Fibroblast of skin of scalp (primary cell): ENCODE measurements around the gene THSD4.

Experiments
- DNase-seq: peaks from one replicate; pipeline ENCODE4 v3.0.0-alpha.2; 2013

The THSD4 gene

DNA sequence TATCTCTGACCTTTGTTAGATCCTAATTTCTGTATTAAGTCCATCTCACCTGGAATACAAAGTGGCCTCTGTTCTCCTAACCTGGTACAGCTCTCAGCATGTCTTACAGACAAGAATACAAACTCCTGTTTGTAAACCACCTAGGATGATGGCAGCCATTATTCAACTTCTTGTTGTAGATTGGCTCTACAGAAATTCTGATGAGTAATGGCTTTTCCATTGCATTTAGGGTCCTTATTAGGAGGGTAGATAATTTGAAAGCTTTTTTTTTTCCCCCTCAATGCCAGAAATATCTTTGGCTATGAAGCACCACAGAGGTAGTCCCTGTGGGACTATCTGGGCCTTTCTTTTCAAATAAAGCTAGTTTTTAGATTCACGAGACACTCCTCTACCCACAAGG is 704.9 kb downstream of the THSD4 start:
- no peak for DNase-seq

DNA sequence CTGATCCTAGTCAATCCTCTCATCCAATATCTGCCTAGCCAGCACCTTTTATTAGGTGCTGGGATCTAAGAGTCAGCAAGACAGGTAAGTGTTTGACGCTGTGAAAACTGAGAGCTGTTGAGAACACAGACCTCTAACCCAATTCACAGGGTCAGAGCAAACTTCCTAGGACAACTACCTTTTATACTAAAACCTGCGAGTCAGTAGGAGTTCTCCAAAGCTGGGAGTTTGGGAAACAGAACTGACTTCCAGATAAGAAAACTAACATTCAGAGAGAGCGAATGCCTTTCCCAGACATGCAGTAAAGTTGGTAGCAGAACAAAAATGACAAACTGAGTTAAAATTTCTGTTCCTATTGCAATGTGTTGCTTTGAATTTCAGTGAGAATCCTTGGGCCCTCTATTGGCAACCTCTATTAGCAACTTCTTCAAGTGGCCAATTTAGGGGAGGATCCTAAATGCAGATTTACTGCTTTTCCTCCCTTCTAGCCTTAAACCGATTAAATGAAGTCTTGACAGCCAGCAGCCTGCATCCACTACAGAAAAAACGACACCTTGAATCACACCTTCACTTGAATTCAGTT is 706.4 kb downstream of the THSD4 start:
- DNase-seq, result no peak

DNA sequence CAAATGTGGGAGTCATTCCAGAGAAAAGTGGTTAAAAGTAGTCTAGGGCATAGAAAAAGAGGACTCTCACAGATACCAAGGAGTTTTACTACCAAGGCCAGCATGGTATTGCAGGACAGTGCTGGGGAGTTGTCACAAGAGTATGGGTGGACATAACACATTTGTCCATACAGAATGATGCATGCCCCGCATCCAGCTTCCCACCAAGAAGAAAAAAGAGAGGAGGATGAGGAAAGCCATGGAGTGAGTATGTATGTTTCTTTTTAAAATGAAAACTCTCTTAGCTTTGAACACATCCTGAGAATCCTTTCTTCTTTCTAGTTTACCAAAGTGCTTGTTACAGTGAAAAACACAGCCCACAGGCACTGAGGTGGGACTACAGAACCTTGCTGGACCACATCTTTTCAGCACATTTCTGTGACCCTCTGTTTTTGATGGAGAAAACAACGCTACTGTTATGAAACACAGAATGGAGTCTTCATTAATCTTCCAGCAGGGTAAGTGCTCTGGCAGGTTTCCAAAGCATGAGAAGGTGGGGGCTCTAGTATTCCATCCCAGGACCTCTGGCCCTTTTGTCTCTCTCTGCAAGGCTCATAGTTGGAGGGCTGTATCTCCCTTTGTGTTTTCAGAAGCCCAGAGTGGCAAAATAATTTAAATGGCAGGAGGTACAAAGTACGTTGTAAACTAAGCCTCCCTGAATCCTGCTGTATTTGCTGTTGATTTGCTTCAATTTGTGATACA is 707.8 kb downstream of the THSD4 start:
- DNase-seq, result no peak

DNA sequence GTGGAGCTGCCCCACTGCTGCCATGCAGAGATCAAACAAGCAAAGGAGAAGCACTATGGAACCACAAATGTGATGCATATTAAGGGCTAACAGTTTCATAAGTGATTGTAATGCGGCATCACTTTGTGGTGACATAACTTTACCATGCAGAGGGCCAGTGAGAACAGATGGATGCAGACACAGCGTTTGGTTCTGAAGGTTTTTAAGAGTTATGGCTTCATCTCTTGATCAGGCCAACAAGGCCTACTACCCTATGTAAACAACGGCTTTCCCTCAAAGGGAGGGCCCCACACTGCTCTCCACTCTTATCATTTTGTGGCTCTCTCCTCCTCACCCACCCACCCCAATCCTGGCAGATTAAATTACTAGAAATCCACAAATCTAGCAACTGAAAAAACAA is 708.5 kb downstream of the THSD4 start:
- DNase-seq, result no peak

DNA sequence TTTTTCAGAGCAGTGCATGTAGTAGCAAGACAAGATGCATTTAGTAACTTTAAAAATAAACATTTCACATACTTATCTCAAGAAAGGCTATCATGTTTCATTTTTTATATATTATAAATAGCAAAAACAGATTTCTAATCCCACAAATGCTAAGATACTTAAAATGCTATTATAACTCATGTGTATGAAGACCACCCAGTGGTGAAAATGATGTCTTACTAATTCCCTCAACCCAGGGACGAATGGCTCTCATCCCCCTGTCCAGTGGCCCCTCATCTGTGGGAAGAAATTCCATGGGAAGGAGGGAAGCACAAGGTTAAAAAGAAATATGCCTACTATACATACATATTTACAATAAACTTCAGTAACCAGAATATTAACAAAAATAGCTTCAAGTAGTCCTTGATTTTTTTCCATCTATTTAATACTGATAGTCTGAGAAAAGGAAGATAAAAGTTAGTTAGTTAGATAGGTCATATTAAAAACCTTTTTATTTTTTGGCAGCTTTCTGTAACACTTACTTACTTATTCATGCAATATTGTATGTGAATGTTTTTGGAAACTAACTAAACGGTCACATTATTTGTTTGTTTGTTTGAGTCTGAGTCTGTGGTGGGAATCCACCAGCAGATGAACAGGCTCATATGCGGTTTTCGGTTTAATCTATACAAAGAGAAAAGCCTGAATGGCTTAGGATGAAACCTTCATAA is 709.9 kb downstream of the THSD4 start:
- no peak for DNase-seq

DNA sequence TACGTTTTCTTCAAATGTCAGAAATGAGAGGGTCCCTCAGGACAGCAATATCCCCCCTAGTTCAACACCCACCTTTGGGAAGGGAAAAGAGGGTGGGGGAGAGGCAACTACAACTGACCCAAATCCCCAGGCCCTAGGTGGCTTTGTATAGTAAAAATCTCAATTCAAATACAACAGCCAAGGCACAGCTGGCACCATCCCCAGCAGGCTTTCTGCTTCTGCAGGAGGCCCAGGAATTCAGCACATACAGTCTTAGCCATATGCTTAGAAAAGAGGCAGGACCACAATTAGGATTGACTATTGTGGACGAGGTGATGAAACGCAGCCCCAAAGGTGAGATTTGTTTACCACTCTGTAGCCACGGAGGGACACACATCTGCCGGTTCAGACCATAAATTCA is 710.9 kb downstream of the THSD4 start:
- DNase-seq, result no peak

DNA sequence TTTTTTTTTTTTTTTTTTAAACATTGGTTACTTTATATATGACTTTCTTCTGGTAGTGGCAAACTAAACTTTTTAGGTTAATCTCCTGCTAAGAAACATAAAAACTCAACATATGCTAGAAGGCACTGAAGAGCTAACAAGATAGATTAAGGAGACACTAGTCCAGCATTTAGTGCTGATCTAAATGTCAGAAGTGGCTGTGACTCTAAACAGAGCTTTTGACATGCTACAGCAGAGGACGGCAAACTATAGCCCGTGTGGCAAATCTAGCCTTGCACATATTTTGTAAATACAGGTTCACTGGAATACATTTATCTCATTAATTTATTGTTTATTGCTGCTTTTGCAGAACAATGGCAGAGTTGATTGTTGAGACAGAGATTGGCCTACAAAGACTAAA is 715.7 kb downstream of the THSD4 start:
- DNase-seq, result no peak
